Thyroid gland (tissue), 4 donors: ENCODE results near the gene USP15.

ENCODE experiments used
- POLR2A ChIP-seq, 2 donors: fragments of 450-650 bp; IDR thresholded peaks; one replicate each; pipeline ENCODE4 v1.6.1; 2017; ENCODE audit warnings: antibody characterized with exemption in 2 of 2, mild to moderate bottlenecking in 2 of 2, moderate library complexity in 1 of 2
- TF ChIP-seq, protein P1 (sequence below), 6 experiments: fragments of 200-600 bp in 3 of 6; fragments of 450-650 bp in 3 of 6; sonication (generic) in 3 of 6; IDR thresholded peaks; one replicate each; pipeline ENCODE4 v1.5.1; 2016 to 2019; ENCODE audit warnings: antibody characterized with exemption in 6 of 6, mild to moderate bottlenecking in 2 of 6, inconsistent platforms in 1 of 6, moderate library complexity in 1 of 6

DNA sequence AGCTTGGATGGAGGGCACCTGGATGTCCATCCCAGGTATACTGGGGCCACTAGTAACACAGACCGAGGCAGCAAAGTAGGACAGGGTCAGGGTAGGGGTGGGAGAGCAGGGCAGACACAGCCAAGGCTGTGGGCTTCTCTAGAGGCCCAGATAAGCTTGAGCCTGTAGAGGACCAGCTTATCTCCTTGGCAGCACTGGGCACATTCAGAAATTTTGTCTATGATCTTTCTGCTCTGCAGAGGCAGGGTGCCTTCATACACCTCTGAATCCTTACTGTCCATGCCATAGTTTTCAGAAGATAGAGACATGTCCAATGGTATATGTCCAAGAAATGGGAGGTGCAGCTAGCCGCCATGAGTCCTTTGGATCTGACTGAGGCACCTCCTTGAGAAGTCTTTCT lies 26.4 kb upstream of the USP15 start:
- TF ChIP-seq, protein P1, sequence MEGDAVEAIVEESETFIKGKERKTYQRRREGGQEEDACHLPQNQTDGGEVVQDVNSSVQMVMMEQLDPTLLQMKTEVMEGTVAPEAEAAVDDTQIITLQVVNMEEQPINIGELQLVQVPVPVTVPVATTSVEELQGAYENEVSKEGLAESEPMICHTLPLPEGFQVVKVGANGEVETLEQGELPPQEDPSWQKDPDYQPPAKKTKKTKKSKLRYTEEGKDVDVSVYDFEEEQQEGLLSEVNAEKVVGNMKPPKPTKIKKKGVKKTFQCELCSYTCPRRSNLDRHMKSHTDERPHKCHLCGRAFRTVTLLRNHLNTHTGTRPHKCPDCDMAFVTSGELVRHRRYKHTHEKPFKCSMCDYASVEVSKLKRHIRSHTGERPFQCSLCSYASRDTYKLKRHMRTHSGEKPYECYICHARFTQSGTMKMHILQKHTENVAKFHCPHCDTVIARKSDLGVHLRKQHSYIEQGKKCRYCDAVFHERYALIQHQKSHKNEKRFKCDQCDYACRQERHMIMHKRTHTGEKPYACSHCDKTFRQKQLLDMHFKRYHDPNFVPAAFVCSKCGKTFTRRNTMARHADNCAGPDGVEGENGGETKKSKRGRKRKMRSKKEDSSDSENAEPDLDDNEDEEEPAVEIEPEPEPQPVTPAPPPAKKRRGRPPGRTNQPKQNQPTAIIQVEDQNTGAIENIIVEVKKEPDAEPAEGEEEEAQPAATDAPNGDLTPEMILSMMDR (IDR thresholded peaks at IDR 0.05) = no peak
- no peak for TF ChIP-seq POLR2A (IDR thresholded peaks at IDR 0.05)
